ENCODE results near the gene SNX5. TPM values are rescaled to one million over a fixed set of nuclear protein-coding genes. Genes with fewer than 3 reads are reported as not detected.

Gene SNX5
- total and polyA plus RNA-seq, 10 of the 15 experiments (the other 5 are each of a cell fraction or from before 2014, with no cell fraction given): 92.9 to 316 (median 245) TPM

GRCh38 chr20:17935186-17935585, 33.4 kb downstream of the SNX5 start:
- TF ChIP-seq DPF2 (IDR thresholded peaks at IDR 0.05) (no peak), PAX5 (IDR thresholded peaks at IDR 0.05; ENCODE audit: borderline replicate concordance, low read depth, low read length) (no peak), ZBTB11 (CRISPR knock-in tag; IDR thresholded peaks at IDR 0.05) (no peak), MYB (IDR thresholded peaks at IDR 0.05; ENCODE audit: borderline replicate concordance, low read depth, low read length) (no peak), RBBP5 (conservative IDR thresholded peaks at IDR 0.05) (no peak), MEF2A (IDR thresholded peaks at IDR 0.05; ENCODE audit: insufficient read depth, low read depth, low read length) (no peak), EZH2 (IDR thresholded peaks at IDR 0.05; ENCODE audit: borderline replicate concordance, control insufficient read depth, low read depth, low read length) (no peak), TARDBP (IDR thresholded peaks at IDR 0.05; ENCODE audit: borderline replicate concordance) (no peak), FOS (IDR thresholded peaks at IDR 0.05; ENCODE audit: borderline replicate concordance, extremely low read depth, insufficient read length) (no peak), GATAD2B (conservative IDR thresholded peaks at IDR 0.05; ENCODE audit: low read depth) (no peak), PML (IDR thresholded peaks at IDR 0.05; ENCODE audit: low read length) (no peak)
- TF ChIP-seq, protein P1, sequence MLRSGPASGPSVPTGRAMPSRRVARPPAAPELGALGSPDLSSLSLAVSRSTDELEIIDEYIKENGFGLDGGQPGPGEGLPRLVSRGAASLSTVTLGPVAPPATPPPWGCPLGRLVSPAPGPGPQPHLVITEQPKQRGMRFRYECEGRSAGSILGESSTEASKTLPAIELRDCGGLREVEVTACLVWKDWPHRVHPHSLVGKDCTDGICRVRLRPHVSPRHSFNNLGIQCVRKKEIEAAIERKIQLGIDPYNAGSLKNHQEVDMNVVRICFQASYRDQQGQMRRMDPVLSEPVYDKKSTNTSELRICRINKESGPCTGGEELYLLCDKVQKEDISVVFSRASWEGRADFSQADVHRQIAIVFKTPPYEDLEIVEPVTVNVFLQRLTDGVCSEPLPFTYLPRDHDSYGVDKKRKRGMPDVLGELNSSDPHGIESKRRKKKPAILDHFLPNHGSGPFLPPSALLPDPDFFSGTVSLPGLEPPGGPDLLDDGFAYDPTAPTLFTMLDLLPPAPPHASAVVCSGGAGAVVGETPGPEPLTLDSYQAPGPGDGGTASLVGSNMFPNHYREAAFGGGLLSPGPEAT (IDR thresholded peaks at IDR 0.05; ENCODE audit: low read depth): no peak
- TF ChIP-seq, protein P2, sequence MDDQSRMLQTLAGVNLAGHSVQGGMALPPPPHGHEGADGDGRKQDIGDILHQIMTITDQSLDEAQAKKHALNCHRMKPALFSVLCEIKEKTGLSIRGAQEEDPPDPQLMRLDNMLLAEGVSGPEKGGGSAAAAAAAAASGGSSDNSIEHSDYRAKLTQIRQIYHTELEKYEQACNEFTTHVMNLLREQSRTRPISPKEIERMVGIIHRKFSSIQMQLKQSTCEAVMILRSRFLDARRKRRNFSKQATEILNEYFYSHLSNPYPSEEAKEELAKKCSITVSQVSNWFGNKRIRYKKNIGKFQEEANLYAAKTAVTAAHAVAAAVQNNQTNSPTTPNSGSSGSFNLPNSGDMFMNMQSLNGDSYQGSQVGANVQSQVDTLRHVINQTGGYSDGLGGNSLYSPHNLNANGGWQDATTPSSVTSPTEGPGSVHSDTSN (IDR thresholded peaks at IDR 0.05; ENCODE audit: insufficient replicate concordance, low read depth, low read length): no peak
- TF ChIP-seq, protein P3, sequence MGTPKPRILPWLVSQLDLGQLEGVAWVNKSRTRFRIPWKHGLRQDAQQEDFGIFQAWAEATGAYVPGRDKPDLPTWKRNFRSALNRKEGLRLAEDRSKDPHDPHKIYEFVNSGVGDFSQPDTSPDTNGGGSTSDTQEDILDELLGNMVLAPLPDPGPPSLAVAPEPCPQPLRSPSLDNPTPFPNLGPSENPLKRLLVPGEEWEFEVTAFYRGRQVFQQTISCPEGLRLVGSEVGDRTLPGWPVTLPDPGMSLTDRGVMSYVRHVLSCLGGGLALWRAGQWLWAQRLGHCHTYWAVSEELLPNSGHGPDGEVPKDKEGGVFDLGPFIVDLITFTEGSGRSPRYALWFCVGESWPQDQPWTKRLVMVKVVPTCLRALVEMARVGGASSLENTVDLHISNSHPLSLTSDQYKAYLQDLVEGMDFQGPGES (IDR thresholded peaks at IDR 0.05): no peak
- Histone ChIP-seq H4K20me1 (ENCODE audit: control insufficient read depth, insufficient read depth) (no peaks in the 10 kb centered on the region), H3K4me2 (ENCODE audit: control insufficient read depth, insufficient read depth) (no peak overlapping the region), H3K4me1 (ENCODE audit: control insufficient read depth, insufficient read depth, low read length) (peaks cover 20% of the 10 kb centered on the region), H3K9ac (ENCODE audit: control insufficient read depth, insufficient read depth, low read length) (no peak overlapping the region), H3K4me3 (no peak overlapping the region), H3K9me3 (replicated peaks; ENCODE audit: control insufficient read depth, insufficient read depth, low read length) (no peaks in the 10 kb centered on the region; the same call in 2 of the 3 replicates), H2AFZ (ENCODE audit: control insufficient read depth, low read depth, low read length) (no peak overlapping the region), H3K27me3 (replicated peaks in 1 of 2; ENCODE audit: control insufficient read depth in 2 of 2, insufficient read depth in 2 of 2, low read length in 1 of 2) (no peaks in the 10 kb centered on the region), H3K79me2 (ENCODE audit: control insufficient read depth, insufficient read depth, low read length) (no peaks in the 10 kb centered on the region), H3K36me3 (ENCODE audit: control insufficient read depth in 2 of 2, insufficient read depth in 2 of 2, low read length in 1 of 2) (peaks cover 1 to 3% of the 10 kb centered on the region in 2 experiments; a peak in 3 of 4 replicates), H3K27ac (ENCODE audit: control insufficient read depth, insufficient read depth) (no peak overlapping the region)
- BruUV-seq (replicated peaks): no TSS peak
- WGBS (ENCODE audit: insufficient coverage, insufficient replicate concordance, low lambda C conversion rate, missing lambda C conversion rate): 99% methylated on average over 3 of the region's 3 CpGs
- ChIA-PET SMC1A (ENCODE audit: uncharacterized antibody, unreplicated experiment) (interaction anchor here (0.6 kb wide), 1 partner anchor 64 kb away, joined by 3 read pairs; no protein-coding TSS in a partner anchor), RAD21 (ENCODE audit: unreplicated experiment) (no interaction called here), CTCF (interaction anchor here (5.2 kb wide), 1 partner anchor 60 kb away, joined by 34 read pairs; no protein-coding TSS in a partner anchor), POLR2A (interaction anchor here (1.5 kb wide), 1 partner anchor 18 kb away, joined by 3 read pairs; no protein-coding TSS in a partner anchor)
- ATAC-seq (no peak), FAIRE-seq (no peak), DNase-seq (ENCODE audit: low read depth, low spot score) (no peak)
- in situ Hi-C loops (cut with MboI): loop anchor here (5.0 kb wide), 1 partner anchor 398 kb away; no protein-coding TSS in a partner anchor
- intact Hi-C loops (cut with micrococcal nuclease; ENCODE audit: unreplicated experiment): loop anchor here (5.0 kb wide), 1 partner anchor 33 kb away; no protein-coding TSS in a partner anchor
